ENCODE data around the gene ZPLD1.

- no peak for TF ChIP-seq EZH2 (IDR thresholded peaks at IDR 0.05; ENCODE audit: low read length, unreplicated experiment)
- no peak for TF ChIP-seq CTCF (conservative IDR thresholded peaks at IDR 0.05; ENCODE audit: low read depth, low read length)
- TF ChIP-seq EZH2phosphoT487 (IDR thresholded peaks at IDR 0.05; ENCODE audit: borderline replicate concordance, low read length): no peak
These were observed 76.8 kb downstream of the ZPLD1 start for GRCh38 chr3:102511639-102512038.
